ENCODE data around the gene TASOR2. TPM values are rescaled to one million over a fixed set of nuclear protein-coding genes. Genes with fewer than 3 reads are reported as not detected.

TASOR2 gene
- total RNA-seq, 2 experiments from 2014 or later: 41.8 to 43.8 TPM

DNA sequence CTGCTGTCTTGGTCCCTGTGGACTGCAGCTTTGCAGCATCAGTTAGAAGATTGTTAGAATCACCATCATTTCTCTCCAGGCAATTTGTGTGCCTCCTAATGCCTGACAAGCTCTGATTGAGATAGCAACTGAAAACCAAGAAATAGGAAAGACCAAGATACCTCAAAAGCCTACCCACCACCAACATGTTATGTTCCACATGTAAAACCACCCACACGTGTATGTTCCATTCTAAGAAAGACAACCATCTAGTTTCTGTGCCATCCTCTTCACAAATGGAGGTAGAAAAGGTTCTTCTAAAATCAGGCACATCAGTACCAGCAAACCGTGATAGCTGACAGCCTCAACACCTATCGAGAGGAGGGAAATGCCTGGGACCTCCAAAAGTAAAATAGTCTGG is 46.9 kb downstream of the TASOR2 start:
- Mint-ChIP-seq H3K4me3 (no peak overlapping the region), H3K9me3 (no peaks in the 10 kb centered on the region), H3K27me3 (no peaks in the 10 kb centered on the region), H3K27ac (peak overlapping the region; percentile 38), H3K36me3 (peaks cover 50% of the 10 kb centered on the region), H3K4me1 (ENCODE audit: low read depth) (peaks cover 24% of the 10 kb centered on the region)
- ChIA-PET CTCF (interaction anchor here (0.9 kb wide), 2 partner anchors 50 to 102 kb away, joined by 3 to 4 read pairs; no protein-coding TSS in a partner anchor), POLR2A (no interaction called here)
- DNase-seq: no peak
- intact Hi-C loops (cut with micrococcal nuclease): loop anchor here (2.0 to 5.0 kb wide), 2 partner anchors 21 to 44 kb away; no protein-coding TSS in a partner anchor

DNA sequence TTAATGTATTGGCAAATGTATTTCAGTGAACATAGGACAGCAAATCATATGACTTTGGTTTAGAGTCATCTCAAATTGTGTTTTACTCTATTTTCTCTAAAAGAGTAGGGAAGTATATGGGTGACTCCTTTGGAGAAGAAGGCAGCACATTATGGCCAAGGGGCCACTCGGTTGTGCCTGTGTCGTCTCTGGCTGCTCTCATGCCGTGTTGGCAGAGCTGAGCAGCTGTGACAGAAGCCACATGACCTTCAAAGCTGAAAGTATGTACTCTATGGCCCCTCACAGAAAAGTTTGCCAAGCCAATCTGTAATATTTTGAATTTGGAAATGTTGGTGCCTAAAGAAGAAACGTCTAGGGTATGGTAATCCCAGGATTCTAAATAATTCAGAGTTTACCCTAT is 47.5 kb downstream of the TASOR2 start:
- ChIA-PET CTCF (interaction anchor here (0.9 kb wide), 1 partner anchor 102 kb away, joined by 3 read pairs; no protein-coding TSS in a partner anchor), POLR2A (no interaction called here)
- intact Hi-C loops (cut with micrococcal nuclease): loop anchor here (5.0 kb wide), 1 partner anchor 45 kb away; no protein-coding TSS in a partner anchor
- H3K9me3 Mint-ChIP-seq: no peaks in the 10 kb centered on the region
- DNase-seq: no peak
- peak overlapping the region; percentile 38 for H3K27ac Mint-ChIP-seq
- no peaks in the 10 kb centered on the region for H3K27me3 Mint-ChIP-seq
- no peak overlapping the region for H3K4me3 Mint-ChIP-seq
- peaks cover 48% of the 10 kb centered on the region for H3K36me3 Mint-ChIP-seq
- H3K4me1 Mint-ChIP-seq (ENCODE audit: low read depth): peaks cover 24% of the 10 kb centered on the region

Other genes starting within 250 kb of the TASOR2 start
- gene CALML5, start 185.3 kb upstream of the TASOR2 start, total RNA-seq: not detected
- not detected for gene CALML3, start 159.9 kb upstream of the TASOR2 start, total RNA-seq
- gene ASB13, start 18.2 kb upstream of the TASOR2 start, total RNA-seq: 10 to 100 TPM; 12.1 to 12.5 TPM
- gene GDI2, start 128.6 kb downstream of the TASOR2 start, total RNA-seq: 100 to 1,000 TPM; 283 to 286 TPM
- 1 to 10 TPM; 5.9 to 6.4 TPM for gene ANKRD16, start 205.1 kb downstream of the TASOR2 start, total RNA-seq
- 10 to 100 TPM; 57.8 to 63.4 TPM for gene FBH1, start 205.4 kb downstream of the TASOR2 start, total RNA-seq